MM.1S (cell line): Measurements from ENCODE around the gene UGT2B10.

Experiments
- CTCF ChIP-seq: fragments of 300-600 bp; sonication (generic); IDR thresholded peaks from 2 replicates; pipeline ENCODE4 v1.5.1; 2016; ENCODE audit warnings: antibody characterized with exemption, low read length, mixed read lengths
- EZH2 ChIP-seq: fragments of 300-600 bp; sonication (generic); optimal IDR thresholded peaks from 2 replicates; pipeline ENCODE3; 2017; ENCODE audit warnings: low read depth, mild to moderate bottlenecking, antibody characterized with exemption, low read length, mixed read lengths
- EZH2phosphoT487 ChIP-seq: fragments of 300-600 bp; sonication (generic); IDR thresholded peaks from 2 replicates; pipeline ENCODE4 v1.6.1; 2018; ENCODE audit warnings: antibody characterized with exemption, low read length

DNA sequence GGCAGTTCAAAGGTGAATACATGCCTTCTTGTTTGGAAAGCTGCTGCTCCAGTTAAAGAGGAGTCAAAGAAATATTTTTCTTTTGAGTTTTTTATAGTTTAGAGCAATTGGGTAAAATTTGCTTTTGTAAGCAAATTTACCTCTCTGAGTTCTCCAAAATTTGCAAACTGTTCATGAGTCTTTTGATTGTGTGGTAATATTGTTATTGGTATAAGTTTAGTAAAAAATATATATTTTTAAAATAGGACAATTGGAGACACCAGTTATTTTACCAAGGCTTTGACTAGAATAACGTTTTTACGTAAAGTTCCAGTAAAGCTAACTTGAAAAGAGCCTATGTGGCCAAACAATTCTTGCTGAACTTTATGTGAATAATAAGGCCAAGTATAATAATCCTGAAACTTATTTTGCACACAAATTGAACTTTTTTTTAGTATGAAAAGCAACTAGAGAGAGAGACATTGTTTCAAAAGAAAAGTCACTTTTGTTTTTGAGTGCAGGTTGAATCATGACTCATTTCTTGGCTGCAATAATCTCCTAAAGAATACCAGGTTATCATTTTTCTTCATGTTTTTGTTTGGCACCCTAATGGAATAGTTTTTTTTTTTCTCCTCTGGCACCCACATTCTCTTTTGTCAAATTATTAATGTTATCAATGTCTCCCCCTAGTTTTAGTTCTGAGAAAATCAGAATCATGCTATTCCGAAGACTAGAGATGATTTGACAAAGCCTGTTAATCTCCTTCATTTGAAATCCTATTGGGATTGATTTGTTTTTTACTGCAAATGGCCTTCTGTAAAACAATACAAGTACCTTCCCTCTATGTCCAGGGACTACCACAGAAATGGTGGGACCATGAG lies 57.1 kb downstream of the UGT2B10 start:
- TF ChIP-seq CTCF: no peak
- no peak for TF ChIP-seq EZH2
- no peak for TF ChIP-seq EZH2phosphoT487
